OCI-LY1 (cell line): ENCODE measurements around the gene TNFSF4.

Experiments used
- CTCF ChIP-seq: fragments of 200-600 bp; sonication (generic), shearing (Covaris generic); IDR thresholded peaks from 2 replicates; pipeline ENCODE4 v1.5.1; 2017; ENCODE audit warnings: mild to moderate bottlenecking, antibody characterized with exemption, low read length, moderate library complexity, mixed read lengths
- EZH2 ChIP-seq: fragments of 200-600 bp; sonication (generic), shearing (Covaris generic); IDR thresholded peaks from 2 replicates; pipeline ENCODE4 v1.8.0; 2017; ENCODE audit warnings: borderline replicate concordance, mixed run types, mild to moderate bottlenecking, antibody characterized with exemption, low read length, moderate library complexity, mixed read lengths

- TF ChIP-seq CTCF: no peak
- no peak for TF ChIP-seq EZH2
Measured at GRCh38 chr1:173206816-173207568, at the start of gene TNFSF4.
